HG03039 (cell line): Measurements from ENCODE around the gene KDM7A.

ENCODE experiments used
- ATAC-seq: cut with Tn5 transposase; IDR thresholded peaks from one replicate; pipeline ENCODE4 v1.9.1; 2021; ENCODE audit warnings: mild to moderate bottlenecking, moderate library complexity; ENCODE audit not compliant: unreplicated experiment

KDM7A gene

GRCh38 chr7:140035400-140036223 is 141.2 kb downstream of the KDM7A start:
- no peak for ATAC-seq
